Cerebellar cortex (tissue), 1 donor: Measurements from ENCODE around the gene GZMB.
"Not testable (repeated sequence)": the region's sequence is repeated elsewhere in the genome, so short reads cannot be mapped to it uniquely, and the experiment has no call there.

ENCODE experiments used
- DNase-seq: peaks from one replicate; pipeline ENCODE4 v3.0.0-alpha.2; 2015; ENCODE audit warnings: low spot score

The GZMB gene

DNA sequence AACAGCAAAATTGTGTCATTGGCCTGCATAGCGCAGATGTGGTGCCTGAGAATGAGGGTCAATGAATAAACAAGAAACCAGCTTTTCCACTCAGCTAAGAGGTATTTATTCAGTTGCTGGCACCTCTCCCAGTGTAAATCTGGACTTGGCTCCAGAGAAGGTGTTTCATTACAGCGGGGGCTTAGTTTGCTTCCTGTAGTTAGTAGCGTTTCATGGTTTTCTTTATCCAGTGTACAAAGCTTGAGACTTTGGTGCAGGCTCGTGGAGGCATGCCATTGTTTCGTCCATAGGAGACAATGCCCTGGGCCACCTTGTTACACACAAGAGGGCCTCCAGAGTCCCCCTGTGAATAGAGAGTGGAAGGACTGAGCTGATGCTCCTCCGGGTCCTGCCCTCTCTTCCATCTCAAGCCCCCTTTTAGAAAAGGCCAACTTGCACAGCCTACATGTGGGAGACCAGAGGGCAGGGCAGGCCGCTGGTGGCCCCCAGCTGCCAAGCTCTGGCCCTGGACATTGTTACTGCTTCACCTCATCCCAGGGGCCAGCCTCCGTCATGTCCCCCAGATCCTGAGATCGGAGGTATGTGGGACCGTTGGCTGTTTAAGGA lies 3.0 kb downstream of the GZMB start:
- no peak for DNase-seq

GRCh38 chr14:24630087-24630871 lies 3.7 kb downstream of the GZMB start:
- no peak for DNase-seq

DNA sequence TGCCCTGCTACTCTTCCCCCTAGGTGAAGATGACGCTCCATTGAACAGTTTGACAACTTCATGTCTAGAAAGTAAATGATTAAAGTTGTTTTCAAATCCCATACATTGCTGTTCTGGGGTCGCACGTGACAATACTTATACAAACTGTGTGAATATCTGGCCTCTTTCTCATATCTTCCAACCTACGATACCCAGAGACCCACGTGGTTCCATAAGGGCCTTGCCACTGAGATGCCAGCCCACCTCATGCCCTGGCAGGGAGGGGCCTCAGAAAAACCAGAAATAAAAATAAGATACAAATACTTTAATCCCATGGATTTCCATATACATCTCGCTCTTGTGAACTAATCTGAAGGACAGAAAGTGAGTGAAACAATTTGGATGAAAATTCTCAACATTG lies 4.5 kb downstream of the GZMB start:
- DNase-seq = no peak

GRCh38 chr14:24613747-24614146 lies 20.2 kb downstream of the GZMB start:
- no peak for DNase-seq

- no peak for DNase-seq
Observed at GRCh38 chr14:24613241-24613640, 20.7 kb downstream of the GZMB start.

GRCh38 chr14:24612196-24612595 lies 21.8 kb downstream of the GZMB start:
- DNase-seq = no peak

- DNase-seq = no peak
Observed at GRCh38 chr14:24609655-24610344, 24.2 kb downstream of the GZMB start, which contains the start of gene GZMH. GZMH (minus strand) TSS chr14:24609685; CDS start chr14:24609613, 72 bp downstream.

GRCh38 chr14:24607635-24608514 lies 26.1 kb downstream of the GZMB start:
- DNase-seq = no peak

DNA sequence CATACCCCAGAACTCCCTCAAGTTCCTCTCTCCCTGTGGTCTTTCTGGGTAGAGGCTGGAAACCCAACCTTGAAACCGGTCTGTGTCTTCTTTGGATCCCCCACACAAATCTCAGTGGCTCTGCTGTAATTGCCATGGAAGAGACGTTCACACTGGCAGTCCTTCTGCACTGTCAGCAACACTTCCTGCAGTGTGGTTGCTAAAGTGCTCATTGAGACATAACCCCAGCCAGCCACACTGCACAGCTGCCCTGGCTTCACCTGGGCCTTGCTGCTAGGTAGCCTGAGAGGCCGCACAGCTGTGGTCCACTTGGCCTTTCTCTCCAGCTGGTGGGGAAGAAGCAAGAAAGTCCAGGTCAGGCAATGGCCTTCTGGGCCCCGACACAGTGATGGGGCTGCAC lies 26.9 kb downstream of the GZMB start:
- DNase-seq = no peak

DNA sequence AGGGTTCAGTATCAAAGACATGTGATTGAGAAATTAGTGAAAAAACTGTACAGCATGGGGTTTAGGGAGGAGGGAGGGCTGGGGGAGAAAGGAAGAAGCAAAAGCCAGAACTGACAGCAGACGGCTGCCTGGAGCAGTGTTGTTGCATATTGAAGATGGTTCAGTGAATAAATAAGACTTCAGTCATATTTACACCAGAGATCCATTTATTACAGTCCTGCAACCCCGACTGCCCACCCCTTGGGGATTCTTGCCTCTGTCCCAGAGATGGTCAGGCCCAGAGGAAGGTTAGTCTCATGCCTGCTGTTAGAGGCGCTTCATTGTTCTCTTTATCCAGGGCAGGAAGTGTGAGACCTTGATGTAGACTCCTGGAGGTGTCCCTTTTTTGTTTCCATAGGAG lies 27.7 kb downstream of the GZMB start:
- DNase-seq = no peak

GRCh38 chr14:24605435-24606190 lies 28.4 kb downstream of the GZMB start:
- DNase-seq = peak; percentile 10

GRCh38 chr14:24597403-24597802 lies 36.6 kb downstream of the GZMB start:
- no peak for DNase-seq

DNA sequence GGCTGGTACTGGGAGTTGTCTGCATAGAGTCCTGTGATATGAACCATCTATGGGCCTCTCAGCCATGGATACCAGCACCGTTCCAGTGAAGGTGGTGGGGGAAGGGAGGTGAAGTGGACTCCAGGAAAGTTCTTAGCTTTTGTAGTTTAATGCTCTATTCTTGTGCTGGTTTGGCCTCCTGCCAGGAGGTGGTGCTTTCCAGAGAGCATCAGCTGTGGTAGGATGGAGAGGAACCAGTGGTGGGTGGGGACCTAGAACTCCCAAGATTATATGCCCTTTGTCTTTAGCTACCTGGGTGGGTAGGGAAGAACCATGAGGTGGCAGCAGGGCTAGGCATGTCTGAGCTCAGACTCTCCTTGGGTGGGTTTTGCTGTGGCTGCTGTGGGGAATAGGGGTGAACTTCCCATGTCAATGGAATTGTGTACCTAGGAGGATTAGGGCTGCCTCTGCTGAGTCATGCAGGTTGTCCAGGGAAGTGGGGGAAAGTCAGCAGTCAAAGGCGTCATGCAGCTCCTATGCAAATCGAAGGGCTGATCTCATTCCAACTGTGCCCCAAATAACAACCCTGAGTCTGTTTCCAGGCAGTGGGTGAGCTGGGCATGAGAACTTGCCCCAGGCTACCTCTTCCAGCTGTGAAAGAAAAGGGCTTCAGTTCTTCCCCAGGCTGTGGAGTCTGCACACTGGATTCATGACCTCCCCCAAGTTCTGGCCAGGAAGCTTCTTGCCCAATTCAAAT lies 38.7 kb downstream of the GZMB start:
- no peak for DNase-seq

DNA sequence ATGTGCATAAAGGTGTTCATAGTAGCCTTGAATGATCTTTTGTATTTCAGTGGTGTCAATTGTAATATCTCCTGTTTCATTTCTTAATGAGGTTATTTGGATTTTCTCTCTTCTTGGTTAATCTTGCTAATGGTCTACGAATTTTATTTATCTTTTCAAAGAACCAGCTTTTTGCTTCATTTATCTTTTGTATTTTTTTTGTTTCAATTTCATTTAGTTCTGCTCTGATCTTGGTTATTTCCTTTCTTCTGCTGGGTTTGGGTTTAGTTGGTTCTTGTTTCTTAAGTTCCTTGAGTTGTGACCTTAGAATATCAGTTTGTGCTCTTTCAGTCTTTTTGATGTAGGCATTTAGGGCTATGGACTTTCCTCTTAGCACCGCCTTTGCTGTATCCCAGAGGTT lies 43.0 kb downstream of the GZMB start:
- DNase-seq = not testable (repeated sequence)

- not testable (repeated sequence) for DNase-seq
Observed at GRCh38 chr14:24584402-24584801, 49.6 kb downstream of the GZMB start.
